WTC11 (cell line): Measurements from ENCODE around the gene PLXNC1. TPM values are rescaled to one million over a fixed set of nuclear protein-coding genes. Genes with fewer than 3 reads are reported as not detected.

Experiments used
- AFF4 ChIP-seq: sonication (generic); formaldehyde crosslinking; IDR thresholded peaks from 2 replicates; pipeline ENCODE4 v1.8.1; 2023; ENCODE audit warnings: mild to moderate bottlenecking, missing genetic modification reagents, borderline replicate concordance
- AR ChIP-seq: fragments of 250-450 bp; sonication (Bioruptor Pico); IDR thresholded peaks from 2 replicates; pipeline ENCODE4 v1.9.0; 2021; ENCODE audit warnings: mild to moderate bottlenecking
- ARID4B ChIP-seq: sonication (generic); formaldehyde crosslinking; IDR thresholded peaks from 2 replicates; pipeline ENCODE4 v1.8.0; 2023; ENCODE audit warnings: missing genetic modification reagents, mild to moderate bottlenecking, borderline replicate concordance
- FOXP4 ChIP-seq: sonication (generic); formaldehyde crosslinking; IDR thresholded peaks from 2 replicates; pipeline ENCODE4 v1.8.0; 2022; ENCODE audit warnings: mild to moderate bottlenecking, missing genetic modification reagents
- JAZF1 ChIP-seq: fragments of 250-450 bp; sonication (Bioruptor Pico); IDR thresholded peaks from 2 replicates; pipeline ENCODE4 v1.9.0; 2021; ENCODE audit warnings: moderate library complexity, mild to moderate bottlenecking, inconsistent platforms
- NFATC4 ChIP-seq: fragments of 250-450 bp; sonication (Bioruptor Pico); IDR thresholded peaks from 2 replicates; pipeline ENCODE4 v1.9.0; 2021; ENCODE audit warnings: mild to moderate bottlenecking
- PRDM15 ChIP-seq: sonication (generic); formaldehyde crosslinking; IDR thresholded peaks from 2 replicates; pipeline ENCODE4 v1.8.0; 2022; ENCODE audit warnings: missing genetic modification reagents
- PRRX2 ChIP-seq: fragments of 250-450 bp; sonication (Bioruptor Pico); IDR thresholded peaks from 2 replicates; pipeline ENCODE4 v1.8.0; 2021; ENCODE audit warnings: mild to moderate bottlenecking
- RELA ChIP-seq: sonication (generic); formaldehyde crosslinking; IDR thresholded peaks from 2 replicates; pipeline ENCODE4 v1.8.1; 2022; ENCODE audit warnings: missing genetic modification reagents, mild to moderate bottlenecking, borderline replicate concordance
- RORB ChIP-seq: fragments of 250-450 bp; sonication (Bioruptor Pico); IDR thresholded peaks from 2 replicates; pipeline ENCODE4 v1.9.0; 2021; ENCODE audit warnings: mild to moderate bottlenecking
- TEAD1 ChIP-seq: sonication (generic); formaldehyde crosslinking; IDR thresholded peaks from 2 replicates; pipeline ENCODE4 v1.8.0; 2022; ENCODE audit warnings: mild to moderate bottlenecking, missing genetic modification reagents
- TEAD4 ChIP-seq: sonication (generic); formaldehyde crosslinking; IDR thresholded peaks from 2 replicates; pipeline ENCODE4 v1.8.0; 2022; ENCODE audit warnings: mild to moderate bottlenecking, missing genetic modification reagents
- USF2 ChIP-seq: sonication (generic); formaldehyde crosslinking; IDR thresholded peaks from 2 replicates; pipeline ENCODE4 v1.8.1; 2023; ENCODE audit warnings: mild to moderate bottlenecking, missing genetic modification reagents, moderate library complexity
- ZBTB21 ChIP-seq: sonication (generic); formaldehyde crosslinking; IDR thresholded peaks from 2 replicates; pipeline ENCODE4 v1.8.1; 2023; ENCODE audit warnings: mild to moderate bottlenecking, missing genetic modification reagents, borderline replicate concordance
- ZNF219 ChIP-seq: sonication (generic); formaldehyde crosslinking; IDR thresholded peaks from 2 replicates; pipeline ENCODE4 v1.8.0; 2023; ENCODE audit warnings: missing genetic modification reagents, mild to moderate bottlenecking, borderline replicate concordance
- ZNF281 ChIP-seq: sonication (generic); formaldehyde crosslinking; IDR thresholded peaks from 2 replicates; pipeline ENCODE4 v1.8.0; 2023; ENCODE audit warnings: mild to moderate bottlenecking, missing genetic modification reagents
- ZNF423 ChIP-seq: fragments of 250-450 bp; sonication (Bioruptor Pico); IDR thresholded peaks from 2 replicates; pipeline ENCODE4 v2.1.2; 2022; ENCODE audit warnings: mild to moderate bottlenecking, moderate library complexity
- total RNA-seq: library from RNA; stranded (reverse); gene quantifications from 3 replicates; pipeline ENCODE4 v1.2.3, GENCODE V29; 2021

The PLXNC1 gene
- total RNA-seq, 1 experiment from 2014 or later = 3.1 TPM

GRCh38 chr12:94304566-94305061 lies 156.2 kb downstream of the PLXNC1 start (continued):
- no peak for TF ChIP-seq NFATC4
- no peak for TF ChIP-seq RORB (CRISPR knock-in tag)
- no peak for TF ChIP-seq TEAD4
- no peak for TF ChIP-seq PRDM15 (CRISPR knock-in tag)
- TF ChIP-seq JAZF1 (CRISPR knock-in tag) = no peak
- no peak for TF ChIP-seq ZNF219 (CRISPR knock-in tag)
- no peak for TF ChIP-seq RELA (CRISPR knock-in tag)
- TF ChIP-seq USF2 (CRISPR knock-in tag) = no peak
- no peak for TF ChIP-seq ZNF281 (CRISPR knock-in tag)
- TF ChIP-seq AR = no peak
- TF ChIP-seq ZNF423 (CRISPR knock-in tag) = 0 out of 2 replicates have a peak, but pooled peaks have one; percentile 3
- TF ChIP-seq TEAD1 (CRISPR knock-in tag) = peak; percentile 77; the same call in 1 of the 2 replicates
- TF ChIP-seq ARID4B (CRISPR knock-in tag) = no peak
- TF ChIP-seq FOXP4 (CRISPR knock-in tag) = no peak
- no peak for TF ChIP-seq AFF4
- no peak for TF ChIP-seq PRRX2
- no peak for TF ChIP-seq ZBTB21 (CRISPR knock-in tag)
